Stimulated activated CD8-positive, alpha-beta memory T cell treated with anti-CD3 and anti-CD28 coated beads, Interleukin-4, amount 100 ng/mL, for 48 hours (primary cell): ENCODE measurements around the gene DNAAF8.
"Not testable (repeated sequence)": the region's sequence is repeated elsewhere in the genome, so short reads cannot be mapped to it uniquely, and the experiment has no call there.

Experiments used
- DNase-seq: peaks from one replicate; pipeline ENCODE4 v3.0.0-alpha.2; 2020

DNAAF8 gene

GRCh38 chr16:4724661-4725270 lies 9.6 kb upstream of the DNAAF8 start:
- DNase-seq = no peak

GRCh38 chr16:4726616-4727015 lies 7.7 kb upstream of the DNAAF8 start:
- no peak for DNase-seq

GRCh38 chr16:4728676-4729075 lies 5.7 kb upstream of the DNAAF8 start:
- no peak for DNase-seq

DNA sequence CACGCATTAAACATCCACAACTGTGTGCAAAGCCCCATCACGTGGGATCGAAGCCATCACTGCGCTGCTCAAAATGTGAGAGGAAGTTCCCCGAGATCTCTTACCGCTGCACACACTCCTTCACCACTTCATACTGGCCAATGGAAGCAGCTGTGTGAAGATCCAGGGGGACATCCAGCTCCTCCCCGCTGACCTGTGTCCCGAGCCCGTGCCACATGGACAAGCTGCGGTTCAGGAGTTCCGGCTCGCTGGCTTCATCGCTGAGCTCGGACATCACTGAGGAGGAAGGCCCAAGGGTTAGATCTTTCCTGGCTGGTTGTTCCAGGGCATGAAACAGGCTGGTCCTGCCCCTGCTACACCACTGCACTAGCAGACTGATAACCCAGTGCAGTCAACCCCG lies 4.5 kb upstream of the DNAAF8 start:
- DNase-seq = no peak

- DNase-seq = no peak
These were observed 1.1 kb upstream of the DNAAF8 start for GRCh38 chr16:4733211-4733742.

GRCh38 chr16:4733747-4734062 lies 632 bp upstream of the DNAAF8 start:
- DNase-seq = peak; percentile 55

DNA sequence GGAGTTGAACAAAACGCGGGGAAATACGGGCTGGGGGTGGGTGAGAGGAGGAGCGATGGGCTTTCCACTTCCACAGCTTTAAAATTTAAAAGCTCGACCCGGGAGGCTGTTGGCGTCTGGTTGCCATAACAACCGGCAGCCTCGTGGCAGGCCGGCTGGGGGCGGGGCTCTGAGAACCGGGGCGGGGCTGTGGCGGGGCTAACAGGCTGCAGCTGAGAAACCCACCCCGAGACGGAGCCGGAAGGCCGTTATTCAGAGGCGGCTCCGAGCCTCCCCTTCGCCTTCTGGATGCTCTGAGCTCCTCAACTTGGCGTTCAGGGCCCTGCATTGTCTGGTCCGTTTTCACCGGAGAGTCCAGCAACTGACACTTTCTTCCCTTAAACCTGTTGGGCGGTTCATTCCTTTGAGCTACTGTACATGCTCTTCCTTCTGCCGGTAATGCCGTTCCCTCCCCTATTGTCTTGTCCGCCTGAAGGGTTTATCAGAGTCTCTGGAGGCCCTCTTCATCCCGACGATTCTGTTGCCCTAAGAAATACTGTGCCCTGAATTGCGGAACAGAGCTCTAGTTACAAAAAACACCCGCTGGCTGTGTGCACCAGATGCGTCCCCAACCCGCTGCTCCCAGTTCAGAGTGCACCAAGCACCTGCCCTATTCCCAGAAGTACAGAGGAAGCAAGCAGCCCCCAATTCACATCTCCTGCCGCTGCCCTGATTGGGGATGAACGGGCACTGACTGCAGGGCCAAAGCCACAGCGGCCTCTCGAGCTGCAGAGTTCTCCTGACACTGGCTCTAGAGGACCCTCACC lies 596 bp downstream of the DNAAF8 start:
- peak; percentile 95 for DNase-seq

DNA sequence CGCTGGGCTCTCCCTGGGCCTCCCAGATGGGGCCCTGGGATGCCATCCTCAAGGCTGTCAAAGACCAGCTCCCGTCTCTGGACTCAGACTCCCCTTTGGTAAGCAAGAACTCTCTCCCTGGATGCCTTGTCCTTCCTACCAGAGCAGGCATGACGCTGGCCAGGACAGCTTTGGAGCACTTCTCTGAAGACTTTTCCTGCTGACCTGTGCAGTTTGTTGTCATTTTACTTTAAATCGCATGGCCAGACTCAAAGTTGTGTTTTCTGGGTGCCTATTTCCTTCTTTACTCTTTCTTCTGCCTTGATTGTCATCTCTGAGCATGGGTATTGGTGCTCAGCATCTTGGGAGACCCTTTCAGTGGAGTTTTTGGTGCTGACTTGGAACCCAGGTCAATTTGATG lies 2.2 kb downstream of the DNAAF8 start:
- no peak for DNase-seq

- DNase-seq = no peak
These were observed 3.2 kb downstream of the DNAAF8 start for GRCh38 chr16:4737545-4737944.

- DNase-seq = not testable (repeated sequence)
These were observed 4.0 kb downstream of the DNAAF8 start for GRCh38 chr16:4738370-4738769.

DNA sequence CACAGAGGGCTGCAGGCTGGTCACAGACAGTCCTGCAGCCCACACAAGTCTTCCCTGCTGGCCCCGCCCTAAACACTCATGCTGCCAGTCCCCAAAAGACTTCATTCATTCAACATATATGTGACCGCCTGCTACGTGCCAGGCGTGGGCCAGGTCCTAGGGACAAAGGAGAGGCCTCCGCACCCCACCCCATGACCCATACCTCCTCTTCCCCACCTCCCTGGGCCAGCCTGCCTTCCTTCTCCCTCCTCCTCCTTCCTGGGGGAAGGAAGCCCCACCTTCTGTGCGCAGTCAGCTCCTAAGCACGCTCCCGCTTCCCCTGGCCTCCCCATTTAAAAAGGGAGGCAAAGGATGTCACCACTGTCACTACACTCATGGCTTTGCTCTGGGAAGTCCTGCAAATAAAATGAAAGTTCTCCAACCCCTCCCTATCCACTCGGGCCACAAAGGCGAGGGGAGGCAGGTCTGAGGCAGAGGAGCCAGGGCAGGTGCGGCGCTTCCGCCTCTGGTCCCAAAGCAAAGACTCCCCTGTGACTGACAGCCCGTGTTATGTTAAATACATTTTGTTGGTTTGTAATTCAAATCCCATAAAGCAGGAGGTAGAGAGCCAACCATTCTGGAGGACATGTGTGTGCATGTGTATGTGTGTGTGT lies 9.0 kb downstream of the DNAAF8 start:
- no peak for DNase-seq

DNA sequence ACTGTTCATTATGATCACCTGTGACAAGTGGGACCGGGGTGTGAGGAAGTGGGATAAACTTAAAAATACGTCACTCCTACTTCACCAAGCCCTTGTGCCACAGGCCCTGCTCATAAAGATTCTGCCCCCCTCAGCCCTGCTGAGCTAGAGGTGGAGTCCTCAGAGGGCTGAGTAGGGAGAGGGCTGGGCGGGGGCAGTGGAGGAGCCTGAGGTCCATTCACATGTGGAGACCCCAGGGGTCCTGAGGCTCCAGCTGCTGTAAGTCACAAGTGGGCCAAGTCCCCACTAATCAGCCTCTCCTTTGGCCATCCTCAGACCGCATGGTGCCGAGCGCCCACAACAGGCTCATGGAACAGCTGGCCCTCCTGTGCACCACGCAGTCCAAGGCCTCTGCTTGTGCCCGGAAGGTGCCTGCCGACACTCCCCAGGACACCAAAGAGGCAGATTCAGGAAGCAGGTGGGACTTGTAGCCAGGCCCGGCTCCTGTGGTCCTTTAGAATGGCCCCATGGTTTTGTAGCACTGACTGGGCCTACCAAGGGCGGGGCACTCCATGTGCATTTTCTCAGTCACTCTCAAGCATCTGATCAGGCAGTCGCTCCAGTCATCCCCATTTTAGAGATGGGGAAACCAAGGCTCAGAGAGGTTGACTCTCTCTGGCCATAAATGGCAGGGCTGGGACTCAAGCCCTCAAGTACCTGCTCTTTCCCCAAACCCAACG lies 10.4 kb downstream of the DNAAF8 start:
- DNase-seq = no peak

- DNase-seq = no peak
These were observed 10.9 kb downstream of the DNAAF8 start for GRCh38 chr16:4745274-4745569.

DNA sequence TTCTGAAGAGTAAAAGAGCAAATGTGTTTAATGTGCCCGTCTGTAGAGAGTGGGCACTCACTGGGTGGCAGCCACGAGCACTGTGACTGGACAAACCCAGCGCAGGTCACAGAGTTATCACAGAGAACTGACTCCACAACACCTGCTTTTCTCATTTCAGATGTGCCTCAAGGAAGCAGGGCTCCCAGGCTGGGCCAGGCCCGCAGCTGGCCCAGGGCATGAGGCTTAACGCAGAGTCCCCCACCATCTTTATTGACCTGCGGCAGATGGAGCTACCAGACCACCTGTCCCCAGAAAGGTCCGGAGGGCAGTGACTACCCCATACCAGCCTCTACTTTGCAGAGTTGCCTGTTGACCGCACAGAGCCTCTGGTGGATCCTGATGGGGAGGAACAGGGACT lies 11.9 kb downstream of the DNAAF8 start:
- DNase-seq = no peak

- no peak for DNase-seq
These were observed 12.7 kb downstream of the DNAAF8 start for GRCh38 chr16:4746991-4747574.

- no peak for DNase-seq
These were observed 13.8 kb downstream of the DNAAF8 start for GRCh38 chr16:4747906-4748681.

GRCh38 chr16:4748682-4749411 lies 14.5 kb downstream of the DNAAF8 start:
- DNase-seq = no peak

GRCh38 chr16:4749700-4750257 lies 15.4 kb downstream of the DNAAF8 start:
- DNase-seq = no peak

GRCh38 chr16:4750896-4751295 lies 16.6 kb downstream of the DNAAF8 start:
- DNase-seq = no peak

DNA sequence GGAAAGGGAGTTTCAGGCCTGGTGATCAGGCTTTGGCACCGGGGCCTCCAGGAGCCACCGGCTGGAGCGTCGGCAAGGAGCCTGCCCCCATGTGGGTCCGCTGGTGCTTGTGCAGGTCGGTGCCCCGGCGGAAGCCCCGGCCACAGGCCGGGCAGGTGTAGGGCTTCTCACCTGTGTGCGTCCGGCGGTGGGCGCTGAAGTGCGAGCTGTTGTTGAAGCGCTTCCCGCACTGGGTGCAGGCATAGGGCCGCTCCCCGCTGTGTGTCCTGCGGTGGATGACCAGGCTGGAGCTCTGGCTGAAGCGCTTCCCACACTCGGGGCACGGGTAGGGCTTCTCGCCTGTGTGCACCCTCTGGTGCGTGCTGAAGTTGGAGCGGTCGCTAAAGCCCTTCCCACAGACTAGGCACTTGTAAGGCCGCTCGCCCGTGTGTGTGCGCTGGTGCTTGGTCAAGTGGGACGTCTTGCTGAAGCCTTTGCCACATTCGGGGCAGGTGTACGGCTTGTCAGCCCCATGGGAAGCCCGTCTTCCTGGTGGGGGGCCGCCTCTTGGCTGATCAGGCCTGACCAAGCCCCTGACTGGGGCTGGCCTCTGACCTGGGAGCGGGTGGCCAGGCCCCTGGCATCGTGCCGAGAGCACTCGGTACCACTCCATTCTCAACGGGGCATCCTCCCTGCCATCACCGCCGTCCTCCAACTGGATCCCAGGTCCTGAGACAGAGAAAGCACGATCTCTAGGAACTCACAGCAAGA lies 18.2 kb downstream of the DNAAF8 start:
- no peak for DNase-seq

- no peak for DNase-seq
These were observed 18.9 kb downstream of the DNAAF8 start for GRCh38 chr16:4753227-4753626.
